ENCODE data around the gene NME4.
"Not testable (repeated sequence)": the region's sequence is repeated elsewhere in the genome, so short reads cannot be mapped to it uniquely, and the experiment has no call there.

Gene NME4

DNA sequence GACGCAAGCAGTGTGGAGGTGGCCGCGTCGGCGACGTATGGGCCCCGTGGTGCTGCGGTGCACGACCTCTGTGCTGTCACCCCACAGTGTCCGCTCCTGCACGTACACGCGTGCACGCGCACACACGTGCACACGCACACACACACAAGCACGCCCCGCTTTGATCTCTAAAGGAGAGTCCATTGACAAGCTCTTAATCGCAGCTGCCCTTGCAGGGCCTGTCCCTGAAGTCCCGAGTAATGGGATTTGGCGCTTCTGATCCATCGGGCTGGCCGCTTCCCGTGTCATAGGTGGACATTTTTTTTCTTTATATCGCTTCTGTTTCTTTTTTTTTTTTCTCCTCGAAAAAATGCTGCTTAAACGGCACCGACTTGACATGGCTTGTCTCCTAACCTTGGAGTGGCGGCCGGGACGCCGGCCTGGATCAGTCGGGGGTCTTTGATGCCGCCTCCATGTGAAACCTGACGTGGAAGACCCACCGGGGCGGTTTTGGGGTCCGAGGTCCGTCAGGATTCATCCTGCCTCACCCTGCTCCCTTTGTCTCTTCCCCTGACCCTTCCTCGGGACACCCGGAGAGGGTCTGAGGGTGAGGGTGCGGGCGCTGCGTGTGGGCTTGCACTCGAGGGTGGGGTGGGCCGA, 36.2 kb upstream of the NME4 start:
- no peak overlapping the region for H3K4me3 ChIP-seq (ENCODE audit: low read length)
- TF ChIP-seq CTCF (IDR thresholded peaks at IDR 0.05; ENCODE audit: insufficient read depth, low read depth, low read length, missing control alignments), result no peak
- no peak for DNase-seq (ENCODE audit: low read depth)

DNA sequence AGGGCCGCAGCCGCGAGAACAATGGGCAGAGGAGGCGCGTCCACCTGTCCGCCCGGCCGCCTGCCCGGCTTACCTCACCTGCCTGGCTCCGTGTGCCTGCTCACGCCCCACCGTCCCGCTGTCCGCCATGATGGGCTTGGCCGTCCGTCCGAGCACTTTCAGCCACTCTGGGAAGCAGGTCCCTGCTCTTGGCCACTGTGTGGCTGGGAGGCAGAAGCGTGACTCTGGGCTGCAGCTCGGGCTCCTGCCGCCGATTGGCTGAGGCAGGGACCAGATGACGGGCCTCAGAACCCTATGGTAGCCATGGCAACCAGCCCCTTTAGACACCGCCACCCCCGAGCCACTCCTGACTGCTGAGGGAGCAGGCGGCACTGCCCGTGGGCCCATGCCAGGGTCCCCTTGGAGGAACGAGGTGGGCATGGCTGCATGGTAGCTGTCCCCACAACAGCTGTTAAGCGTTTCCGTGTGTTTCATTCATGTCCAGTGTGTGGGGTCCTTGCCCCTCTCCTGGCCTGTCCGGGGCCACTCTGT, 35.6 kb upstream of the NME4 start:
- no peak overlapping the region for H3K4me3 ChIP-seq (ENCODE audit: low read length)
- DNase-seq (ENCODE audit: low read depth), result no peak
- TF ChIP-seq CTCF (IDR thresholded peaks at IDR 0.05; ENCODE audit: insufficient read depth, low read depth, low read length, missing control alignments), result no peak

DNA sequence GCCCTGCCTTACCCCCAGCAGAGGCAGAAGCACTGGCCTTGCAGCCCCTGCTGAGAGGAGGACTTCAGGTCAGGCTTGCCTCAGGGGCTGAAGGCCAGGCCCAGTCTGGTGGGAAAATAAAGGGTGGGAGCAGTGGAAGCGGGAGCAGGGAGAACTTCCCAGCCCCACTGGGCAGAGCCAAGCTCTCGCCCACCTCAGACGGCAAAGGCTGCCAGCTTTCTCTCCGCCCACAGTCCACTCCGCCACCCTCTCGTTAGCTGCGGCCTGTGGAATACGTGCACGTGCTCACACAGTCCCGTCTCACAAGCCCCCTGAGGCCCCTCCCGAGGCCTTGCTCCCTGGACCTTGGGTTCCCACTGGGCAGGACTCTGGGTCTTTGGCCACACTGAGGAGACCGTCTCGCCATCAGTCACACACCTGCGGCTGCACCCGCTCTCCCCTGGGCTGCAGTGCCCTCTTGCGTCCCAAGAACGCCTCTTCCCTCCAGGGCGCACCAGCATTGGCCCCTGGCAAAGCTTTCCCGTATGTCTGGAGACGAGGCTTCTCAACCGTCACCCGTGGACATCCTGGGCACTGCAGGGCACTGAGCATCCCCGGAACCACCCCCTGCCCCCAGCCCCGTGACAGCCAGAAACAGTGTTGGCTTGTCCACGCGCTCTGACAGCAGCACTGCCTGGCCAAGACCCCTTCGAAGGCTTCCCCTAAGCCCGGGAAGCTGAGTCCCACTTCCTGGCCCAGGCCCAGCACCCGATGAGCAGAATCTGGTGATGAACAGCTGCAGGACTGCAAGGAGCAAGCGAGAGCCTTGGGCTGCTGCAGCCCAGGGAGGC, 34.9 kb upstream of the NME4 start:
- TF ChIP-seq CTCF (IDR thresholded peaks at IDR 0.05; ENCODE audit: insufficient read depth, low read depth, low read length, missing control alignments), result peak; percentile 87
- DNase-seq (ENCODE audit: low read depth), result peak; percentile 87
- H3K4me3 ChIP-seq (ENCODE audit: low read length), result no peak overlapping the region

GRCh38 chr16:362702-362999, 34.3 kb upstream of the NME4 start:
- H3K4me3 ChIP-seq (ENCODE audit: low read length); DNase-seq (ENCODE audit: low read depth): not testable (repeated sequence)

GRCh38 chr16:363110-363765, 33.8 kb upstream of the NME4 start:
- H3K4me3 ChIP-seq (ENCODE audit: low read length), result no peak overlapping the region
- no peak for TF ChIP-seq CTCF (IDR thresholded peaks at IDR 0.05; ENCODE audit: insufficient read depth, low read depth, low read length, missing control alignments)
- DNase-seq (ENCODE audit: low read depth), result no peak

GRCh38 chr16:363766-364490, 33.1 kb upstream of the NME4 start:
- no peak overlapping the region for H3K4me3 ChIP-seq (ENCODE audit: low read length)
- no peak for DNase-seq (ENCODE audit: low read depth)
- no peak for TF ChIP-seq CTCF (IDR thresholded peaks at IDR 0.05; ENCODE audit: insufficient read depth, low read depth, low read length, missing control alignments)

Measured in epithelial cell of esophagus (primary cell).